Measurements from ENCODE around the gene FAM117A.

FAM117A gene, protein sequence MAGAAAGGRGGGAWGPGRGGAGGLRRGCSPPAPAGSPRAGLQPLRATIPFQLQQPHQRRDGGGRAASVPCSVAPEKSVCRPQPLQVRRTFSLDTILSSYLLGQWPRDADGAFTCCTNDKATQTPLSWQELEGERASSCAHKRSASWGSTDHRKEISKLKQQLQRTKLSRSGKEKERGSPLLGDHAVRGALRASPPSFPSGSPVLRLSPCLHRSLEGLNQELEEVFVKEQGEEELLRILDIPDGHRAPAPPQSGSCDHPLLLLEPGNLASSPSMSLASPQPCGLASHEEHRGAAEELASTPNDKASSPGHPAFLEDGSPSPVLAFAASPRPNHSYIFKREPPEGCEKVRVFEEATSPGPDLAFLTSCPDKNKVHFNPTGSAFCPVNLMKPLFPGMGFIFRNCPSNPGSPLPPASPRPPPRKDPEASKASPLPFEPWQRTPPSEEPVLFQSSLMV

DNA sequence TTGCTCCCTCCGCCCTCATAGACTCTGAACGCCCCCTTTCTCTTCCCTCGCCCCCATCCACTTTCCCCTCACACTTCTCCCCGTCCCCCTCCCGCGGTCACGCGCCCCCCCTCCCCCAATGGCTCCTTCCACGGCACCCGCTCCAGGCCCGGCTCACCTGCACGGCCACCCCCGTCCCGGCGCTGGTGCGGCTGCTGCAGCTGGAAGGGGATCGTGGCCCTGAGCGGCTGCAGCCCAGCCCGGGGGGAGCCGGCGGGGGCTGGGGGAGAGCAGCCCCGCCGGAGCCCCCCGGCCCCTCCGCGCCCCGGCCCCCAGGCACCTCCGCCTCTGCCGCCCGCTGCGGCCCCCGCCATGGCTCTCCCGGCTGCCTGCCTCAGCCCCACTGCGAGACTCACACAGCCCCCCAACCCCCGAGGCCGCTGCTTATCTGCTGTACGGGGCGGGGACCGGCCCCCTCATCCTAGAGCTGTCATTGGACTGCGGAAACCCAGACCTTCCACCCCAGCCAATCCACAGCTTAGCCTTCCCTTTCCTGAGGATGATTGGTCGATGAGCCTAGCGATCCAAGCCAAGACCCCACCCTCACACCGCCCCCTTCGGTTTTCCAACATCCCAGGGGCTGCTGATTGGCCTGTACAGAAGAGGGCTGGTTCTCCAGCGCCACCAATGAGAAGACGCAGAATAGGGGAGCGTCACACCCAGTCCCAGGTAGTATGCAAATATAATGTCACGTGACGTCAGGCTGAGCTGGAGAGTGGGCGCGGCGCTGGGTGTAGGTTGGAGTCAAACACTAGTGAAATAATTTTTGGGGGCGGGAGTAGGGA is at the start of gene FAM117A:
TSS of gene FAM117A (minus strand) at position 397 of the 824 bp plus-strand sequence. CDS start at position 353, 44 bp downstream.
- peak; percentile 100 for DNase-seq

DNA sequence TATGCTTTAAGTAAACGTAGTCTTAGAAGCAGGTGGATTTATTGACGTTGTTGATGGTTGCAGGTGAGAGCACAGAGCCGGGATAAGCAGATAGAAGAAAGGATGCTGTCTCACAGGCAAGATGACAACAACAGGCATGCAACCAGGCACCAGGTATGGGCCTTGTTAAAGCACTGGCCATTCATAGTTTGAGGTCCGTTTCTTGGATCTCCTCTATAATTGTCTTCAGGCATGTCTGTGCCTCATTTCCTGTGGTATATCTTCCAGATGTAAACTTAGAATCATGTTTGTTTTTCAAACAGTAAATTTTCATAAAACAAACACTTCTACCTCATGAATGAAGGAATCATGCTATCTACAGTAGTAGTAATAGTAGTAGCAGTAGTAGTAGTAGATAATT is 45.1 kb upstream of the FAM117A start:
- DNase-seq: no peak

DNA sequence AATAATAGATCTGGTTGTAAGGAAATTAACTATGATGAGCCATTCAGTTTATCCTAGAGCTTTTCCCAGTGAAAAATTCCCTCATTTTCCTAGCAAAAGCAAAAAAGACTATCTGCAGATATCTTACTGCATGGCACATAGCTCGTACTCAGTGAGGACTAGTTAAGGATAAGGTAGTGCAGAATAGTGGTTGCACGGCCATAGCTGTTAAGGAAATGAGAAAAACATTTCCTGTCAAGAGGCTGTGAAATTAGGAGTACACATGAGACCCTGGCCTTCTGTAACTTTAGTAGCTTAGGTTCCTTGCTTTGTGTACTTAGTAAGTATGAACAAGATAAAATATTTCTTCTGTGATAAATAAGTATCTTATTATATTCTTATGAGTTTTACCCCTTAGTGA is 34.8 kb upstream of the FAM117A start:
- no peak for DNase-seq

DNA sequence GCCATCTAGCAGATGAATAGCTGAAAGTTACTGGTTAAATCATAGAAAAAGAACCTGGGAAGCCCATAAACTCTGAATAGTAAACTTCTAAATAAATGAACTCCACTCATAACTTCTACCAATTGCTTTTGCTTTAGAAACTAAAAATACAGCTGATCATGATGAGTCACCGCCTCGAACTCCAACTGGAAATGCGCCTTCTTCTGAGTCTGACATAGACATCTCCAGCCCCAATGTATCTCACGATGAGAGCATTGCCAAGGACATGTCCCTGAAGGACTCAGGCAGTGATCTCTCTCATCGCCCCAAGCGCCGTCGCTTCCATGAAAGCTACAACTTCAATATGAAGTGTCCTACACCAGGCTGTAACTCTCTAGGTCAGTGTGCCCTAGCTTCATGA is 34.3 kb upstream of the FAM117A start:
- no peak for DNase-seq

DNA sequence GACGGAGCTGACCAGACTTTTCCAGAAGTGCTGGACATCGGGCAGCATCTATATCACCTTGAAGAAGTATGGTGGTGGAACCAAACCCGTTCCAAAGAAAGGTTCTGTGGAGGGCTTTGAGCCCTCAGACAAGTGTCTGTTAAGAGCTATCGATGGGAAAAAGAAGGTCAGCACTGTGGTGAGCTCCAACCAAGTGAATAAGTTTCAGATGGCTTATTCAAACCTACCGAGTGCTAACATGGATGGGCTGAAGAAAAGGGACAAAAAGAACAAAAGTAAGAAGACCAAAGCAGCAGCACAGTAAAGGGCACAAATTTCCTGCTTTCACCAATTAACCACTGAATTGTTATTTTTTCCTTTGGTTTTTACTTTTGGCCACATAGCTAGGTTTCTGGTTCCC is 31.4 kb upstream of the FAM117A start:
- DNase-seq: no peak

DNA sequence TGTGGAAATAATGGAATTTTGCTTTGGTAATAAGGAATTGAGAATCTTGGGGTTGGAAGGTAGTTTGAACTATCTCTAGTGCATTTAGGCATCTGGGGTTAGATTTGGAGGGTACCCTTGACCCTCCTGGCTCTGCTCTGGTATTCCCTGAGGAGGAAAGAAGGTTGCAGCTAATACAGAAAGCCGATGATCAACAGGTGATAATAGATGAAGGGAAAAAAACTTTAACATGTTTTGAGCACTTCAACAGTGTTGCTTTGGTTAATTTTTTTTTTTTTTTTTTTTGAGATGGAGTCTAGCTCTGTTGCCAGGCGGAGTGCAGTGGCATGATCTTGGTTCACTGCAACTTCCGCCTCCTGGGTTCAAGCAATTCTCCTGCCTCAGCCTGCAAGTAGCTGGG is 29.4 kb upstream of the FAM117A start:
- no peak for DNase-seq

DNA sequence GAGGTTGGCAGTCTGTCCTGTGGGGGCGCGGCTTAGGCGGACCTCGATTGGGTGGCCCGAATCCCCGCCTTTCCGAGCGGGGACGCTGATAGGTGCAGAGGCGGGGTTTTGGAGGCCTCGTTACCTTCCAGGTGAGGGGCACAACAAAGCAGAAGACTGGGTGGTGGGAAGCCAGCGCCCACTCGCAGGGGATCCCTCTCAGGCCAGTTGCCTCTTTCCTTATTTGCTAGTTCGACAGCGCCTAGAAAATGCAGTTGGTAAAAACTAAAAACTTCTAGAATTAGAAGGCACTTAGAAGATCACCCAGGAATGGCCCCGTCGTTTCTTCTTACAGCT is 25.3 kb upstream of the FAM117A start:
- DNase-seq: no peak

DNA sequence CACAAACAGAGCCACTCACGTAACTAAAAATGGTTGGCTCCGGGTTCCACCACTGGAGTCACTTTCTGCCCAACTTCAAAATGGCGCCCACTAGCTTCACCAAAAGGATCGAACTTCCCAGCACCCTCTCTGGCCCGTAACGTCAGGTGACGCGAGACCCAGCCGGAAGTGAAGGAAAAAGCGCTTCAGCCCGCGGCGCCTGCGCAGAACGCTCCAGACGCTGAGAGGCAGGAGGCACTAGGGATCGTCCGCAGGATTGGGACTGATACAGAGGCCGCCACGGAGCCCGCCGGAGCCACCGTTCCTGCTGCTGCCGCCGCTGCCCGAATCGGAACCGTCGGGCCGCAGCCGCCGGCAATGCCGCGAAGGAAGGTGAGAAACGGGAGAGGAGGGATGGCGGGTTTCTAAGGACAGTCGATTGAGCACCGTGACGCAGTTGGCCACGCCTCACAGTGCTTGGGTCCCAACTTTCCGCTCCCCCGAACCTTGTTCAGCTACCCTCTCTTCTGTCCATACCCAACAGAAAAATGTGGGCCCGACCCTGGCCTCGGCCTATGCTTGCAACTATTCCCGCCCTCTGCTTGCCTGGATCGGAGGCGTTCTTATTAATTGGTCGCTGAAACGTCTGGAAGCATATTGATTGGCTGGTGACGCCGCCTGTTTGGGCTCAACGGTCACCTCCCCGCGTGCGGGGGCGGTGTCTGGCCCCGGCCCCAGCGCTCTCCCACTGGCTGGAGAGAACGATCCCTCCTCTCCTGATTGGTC is 24.7 kb upstream of the FAM117A start, which contains the start of gene KAT7:
TSS of gene KAT7 (plus strand) at position 204 of the 765 bp plus-strand sequence. CDS start at position 358, 154 bp downstream.
- peak; percentile 100 for DNase-seq

DNA sequence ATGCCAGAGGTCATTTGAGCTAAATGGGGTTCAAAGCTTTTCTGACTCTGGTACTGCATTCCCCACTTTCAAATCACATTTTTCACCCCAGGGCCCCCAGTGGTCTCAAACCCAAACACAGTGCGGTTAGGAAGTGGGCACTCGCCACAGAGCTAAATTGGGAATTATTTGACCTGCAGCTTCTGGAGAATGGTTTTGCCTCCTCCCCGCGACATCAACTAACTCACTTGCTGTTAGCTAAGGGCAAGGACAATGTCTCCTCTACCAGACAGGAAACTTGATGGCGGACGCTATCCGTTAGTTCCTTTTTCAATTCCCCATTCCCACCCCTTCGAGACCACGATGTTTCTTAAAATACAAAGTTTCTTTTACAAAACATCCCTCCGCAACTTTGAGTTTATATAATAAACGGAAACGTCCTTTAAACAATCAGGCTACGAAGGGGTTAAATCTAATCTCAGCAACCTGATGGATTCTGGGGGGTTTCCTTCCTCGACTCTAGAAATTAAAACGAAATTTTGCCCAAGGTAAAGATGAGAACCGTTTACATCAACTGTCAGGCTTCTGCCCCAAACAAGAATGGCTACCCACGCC is 24.1 kb upstream of the FAM117A start:
- no peak for DNase-seq

DNA sequence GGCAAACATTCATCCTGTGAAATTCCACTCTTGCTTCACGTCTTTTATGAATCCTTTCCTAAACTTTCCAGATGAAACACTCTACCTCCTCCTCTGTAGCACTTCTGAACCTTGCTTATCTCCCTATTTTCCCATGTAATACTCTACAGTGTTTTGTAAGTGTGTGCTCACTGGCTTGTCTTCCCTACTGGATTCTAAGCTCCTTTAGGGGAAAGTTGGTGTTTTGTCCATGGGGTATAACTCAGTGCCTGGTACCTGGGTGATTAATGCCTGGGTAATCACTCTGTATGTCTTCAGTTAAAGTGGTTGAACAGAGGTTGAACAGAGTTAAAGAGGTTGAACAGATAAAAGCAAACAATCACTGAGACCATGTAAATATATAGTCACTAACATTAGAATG is 20.7 kb upstream of the FAM117A start:
- no peak for DNase-seq

DNA sequence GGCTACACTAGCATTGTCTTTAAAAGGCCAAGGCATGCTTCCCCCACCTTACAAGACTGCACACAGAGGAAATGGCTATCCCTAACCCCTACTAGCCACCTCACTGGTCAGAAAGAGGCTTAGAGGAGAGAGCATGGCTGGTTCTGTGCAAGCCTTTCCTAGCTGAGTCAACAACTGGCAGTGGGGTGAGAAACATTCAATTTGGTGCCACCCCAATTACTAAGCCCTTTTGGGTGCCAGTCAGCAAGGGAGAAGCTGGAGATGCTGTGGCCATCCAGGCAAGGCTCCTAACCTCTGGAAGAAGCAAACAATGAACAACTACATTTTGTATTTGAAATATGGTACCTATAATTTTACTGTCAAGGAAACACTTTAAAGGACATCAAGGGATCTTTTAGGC is 19.9 kb upstream of the FAM117A start:
- DNase-seq: no peak

DNA sequence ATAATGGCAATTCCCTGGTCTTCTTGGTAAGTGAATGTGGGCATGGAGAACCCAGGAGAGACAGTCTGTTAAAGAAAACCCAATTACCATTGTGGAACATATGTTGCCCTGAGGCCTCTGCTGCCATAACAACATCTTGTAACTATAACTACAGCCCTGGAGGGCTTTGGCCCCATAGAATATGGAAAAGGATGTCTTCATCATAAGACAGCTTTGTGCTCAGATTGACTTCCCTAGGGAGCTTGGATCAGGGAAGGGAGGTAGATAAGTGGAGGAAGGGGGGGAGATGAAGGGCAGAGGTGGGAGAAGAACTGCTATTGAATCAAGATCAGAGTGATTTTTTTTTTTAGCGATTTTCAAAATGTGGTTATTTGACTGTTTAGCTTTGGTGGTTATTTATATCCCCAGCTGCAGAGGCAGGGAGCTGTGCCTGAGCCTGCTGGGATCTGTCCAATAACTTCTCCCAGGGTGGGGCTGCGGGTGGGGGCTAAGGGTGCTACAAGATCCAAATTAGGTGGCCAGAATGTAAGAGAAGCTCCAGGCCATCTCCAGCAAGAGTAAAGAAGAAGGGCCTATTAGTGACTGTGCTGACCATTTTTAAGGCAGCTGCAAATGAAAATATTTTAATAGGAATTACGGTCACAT is 19.3 kb upstream of the FAM117A start:
- no peak for DNase-seq

DNA sequence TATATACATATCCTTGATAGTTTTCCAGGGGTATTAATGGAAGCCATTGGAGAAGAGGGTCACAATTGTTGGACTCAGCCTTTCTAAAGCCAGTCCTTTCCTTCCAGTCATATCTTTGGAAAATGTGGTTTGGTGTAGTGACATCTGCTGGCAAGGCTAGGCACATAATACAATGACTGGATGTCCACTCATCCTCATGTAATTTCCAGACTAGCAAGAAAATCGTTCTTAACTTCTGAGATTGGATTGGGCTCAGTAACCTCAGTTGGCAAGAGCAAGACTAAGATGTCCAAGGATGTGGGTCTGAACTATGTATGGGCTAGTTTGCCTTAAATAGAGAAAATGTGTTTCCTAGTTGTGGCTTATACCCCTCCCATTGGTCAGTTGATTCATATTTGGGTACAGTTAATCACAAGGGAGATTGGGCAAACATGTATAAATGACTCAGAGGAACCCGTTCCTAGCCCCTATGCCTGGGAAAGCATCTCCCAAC is 15.9 kb upstream of the FAM117A start:
- peak; percentile 66 for DNase-seq

DNA sequence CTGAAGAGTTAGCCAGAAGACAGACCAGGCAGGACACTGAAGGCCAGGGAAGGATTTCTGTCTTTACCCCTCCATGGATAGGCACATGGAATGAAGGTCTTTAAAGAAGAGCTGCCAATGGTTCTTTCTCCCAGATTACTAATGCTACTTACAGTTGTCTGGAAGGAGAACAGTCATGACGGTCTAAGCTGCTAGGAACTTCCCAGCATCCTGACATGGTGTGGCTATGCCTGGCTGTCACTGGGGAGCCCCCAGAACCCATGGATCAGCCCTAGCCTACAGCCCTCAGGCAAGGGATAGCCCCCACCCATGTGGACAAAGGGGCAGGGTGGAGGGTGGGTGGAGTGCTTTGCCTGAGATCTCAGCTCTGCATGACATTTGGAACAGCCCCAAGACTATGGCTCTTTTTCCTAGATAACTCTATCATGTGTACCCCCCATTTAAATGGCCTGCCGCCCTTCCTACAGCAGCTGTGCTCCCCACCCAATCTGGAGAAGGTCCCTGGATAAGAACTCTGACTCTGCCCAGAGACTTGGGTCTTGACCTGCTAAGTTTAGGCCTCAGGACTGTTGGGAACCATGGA is 15.3 kb upstream of the FAM117A start:
- DNase-seq: no peak

DNA sequence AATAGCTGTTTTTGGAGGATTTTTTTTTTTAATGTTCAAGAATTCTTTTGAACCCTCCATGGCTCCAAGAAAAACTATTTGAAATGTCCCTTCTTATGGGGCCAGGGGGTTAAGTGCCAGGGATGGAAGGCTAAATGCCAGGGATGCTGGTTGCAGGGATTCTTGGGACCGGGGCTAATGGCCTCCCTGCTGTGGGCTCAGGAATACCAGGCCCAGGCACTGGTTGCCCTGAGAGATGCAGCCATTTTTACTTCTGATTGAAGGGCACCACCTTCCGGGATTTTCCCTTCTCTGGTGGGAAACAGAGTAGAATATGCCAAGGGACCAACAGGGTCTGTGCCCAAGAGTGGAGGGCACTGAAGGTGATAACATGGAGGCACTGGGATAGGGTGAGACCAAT is 13.6 kb upstream of the FAM117A start:
- DNase-seq: no peak

DNA sequence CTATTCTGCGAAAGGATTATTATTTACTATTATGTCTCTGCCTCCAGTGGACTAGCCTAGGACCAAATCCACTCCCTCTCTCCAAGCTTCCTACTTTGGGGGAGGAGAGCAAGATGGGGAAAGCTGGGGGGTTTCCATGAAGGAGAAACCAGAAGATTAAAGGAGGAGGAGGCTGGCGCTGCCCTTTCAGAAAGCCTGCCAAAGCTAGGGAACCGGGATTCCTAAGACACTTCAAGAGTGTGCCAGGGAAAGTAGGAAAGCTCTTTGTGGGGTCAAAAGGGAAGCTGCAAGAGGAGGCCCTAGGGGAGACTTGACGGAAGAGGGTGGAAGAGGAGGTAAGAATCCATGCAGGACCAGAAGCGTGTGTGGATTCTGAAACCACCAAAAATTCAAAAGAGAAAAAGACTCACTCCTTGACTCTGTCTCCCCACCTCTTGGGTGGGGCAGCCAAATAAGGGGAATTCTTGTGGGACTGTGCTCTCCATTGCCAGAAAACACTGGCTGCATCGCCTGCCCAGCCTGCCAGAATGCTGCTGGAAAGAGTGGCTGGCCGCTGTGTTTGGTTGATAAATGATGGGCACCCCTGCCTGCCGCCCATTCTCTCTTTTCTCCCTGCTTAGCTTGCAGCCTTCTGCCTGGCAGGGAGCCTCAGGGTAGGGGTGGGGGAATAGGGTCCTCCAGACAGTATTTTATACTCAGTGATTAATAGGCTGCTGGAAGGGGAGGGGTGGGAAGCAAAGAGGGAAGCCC is 12.8 kb upstream of the FAM117A start:
- DNase-seq: no peak

DNA sequence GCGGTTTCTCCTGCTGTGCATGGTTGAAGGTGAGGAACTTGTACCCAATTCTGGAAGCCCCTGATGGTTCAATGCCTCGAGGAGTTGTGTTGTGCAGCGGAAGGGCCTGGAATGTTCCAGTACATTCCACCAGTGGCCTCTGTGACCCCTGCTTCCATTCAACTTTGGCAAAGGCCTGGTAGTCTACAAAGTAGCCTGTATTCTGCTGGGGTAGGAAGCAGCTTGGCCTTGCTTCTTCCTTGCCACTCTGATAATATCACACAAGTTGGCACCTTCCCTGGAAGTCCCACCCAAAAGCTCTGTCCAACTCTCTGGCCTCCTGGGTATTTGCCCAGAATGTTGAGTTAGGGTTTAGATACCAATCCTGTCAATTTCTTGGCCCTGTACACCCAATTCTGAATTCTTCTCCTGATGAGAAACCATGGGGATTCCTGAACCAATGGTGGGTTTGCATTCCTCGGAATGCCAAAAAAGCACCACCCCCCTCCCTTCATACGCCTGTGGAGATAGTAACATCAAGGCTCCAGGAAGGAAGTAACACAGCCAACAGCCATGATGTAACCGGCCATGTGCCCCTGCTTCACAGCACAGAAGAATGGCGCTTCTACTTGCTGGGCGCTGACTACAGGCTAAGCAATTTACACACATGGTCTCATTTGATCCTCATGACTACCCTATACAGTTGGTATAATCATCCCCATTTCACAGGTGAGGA is 11.8 kb upstream of the FAM117A start:
- DNase-seq: no peak

DNA sequence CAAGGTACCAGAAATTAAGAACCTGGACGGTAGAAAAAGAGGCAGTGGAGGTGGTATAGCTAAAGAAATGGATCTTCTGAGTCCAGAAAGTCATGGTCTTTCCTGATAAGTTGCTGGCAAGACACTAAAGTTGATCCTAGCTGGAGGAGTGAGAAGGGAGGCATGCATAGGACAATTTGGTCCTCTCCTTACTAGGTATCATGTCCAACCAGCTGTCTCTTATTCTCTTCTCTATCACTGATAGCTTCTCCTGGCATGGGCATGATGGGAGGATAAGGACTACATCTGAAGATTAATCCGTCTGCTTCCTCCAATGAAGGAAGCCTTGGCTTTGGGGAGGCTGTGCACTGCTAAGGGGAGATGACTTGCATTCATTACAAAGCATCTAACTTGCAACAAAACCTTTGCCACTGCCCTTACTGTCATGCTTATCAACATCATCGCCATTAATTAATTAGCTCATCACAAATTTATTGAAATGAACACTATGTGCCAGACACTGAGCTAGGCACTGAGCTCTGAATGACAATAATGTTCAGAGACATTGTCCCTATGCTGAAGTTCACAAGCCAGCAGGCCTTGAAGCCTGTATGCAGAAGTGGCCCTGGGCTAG is 3.1 kb upstream of the FAM117A start:
- no peak for DNase-seq

DNA sequence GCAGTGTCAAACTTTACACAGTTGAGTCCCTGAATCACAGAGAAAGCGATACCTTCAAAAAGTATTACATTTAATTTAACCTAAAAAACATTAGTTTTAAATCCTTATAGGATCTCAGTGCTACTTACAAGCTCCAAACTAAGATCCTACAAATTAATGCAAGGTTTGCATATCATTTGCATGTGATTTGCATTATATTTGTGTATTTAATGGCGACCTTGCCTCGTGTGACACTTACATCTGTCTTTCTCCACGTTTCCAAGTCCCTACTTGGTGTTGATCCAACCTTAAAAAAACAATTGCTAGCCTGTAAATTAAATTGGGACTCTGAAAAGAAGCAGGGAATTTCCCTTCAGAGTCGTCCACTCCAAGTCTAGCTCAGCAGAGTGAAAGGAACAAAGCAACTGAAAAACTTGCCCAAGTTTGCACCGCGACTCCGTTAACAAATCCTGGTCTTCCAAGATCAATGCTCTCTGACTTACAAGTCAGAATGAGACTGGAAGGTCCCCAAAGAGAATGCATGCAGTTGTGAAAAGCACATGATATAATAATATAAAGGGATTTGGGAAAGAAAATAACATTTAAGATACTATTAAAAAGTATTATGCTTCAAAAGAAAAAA is 739 bp upstream of the FAM117A start:
- no peak for DNase-seq

Measured in CD4-positive, alpha-beta T cell treated with Interleukin-17A for 1 hour (primary cell).